ENCODE measurements around the gene SPINK2. TPM values are rescaled to one million over a fixed set of nuclear protein-coding genes. Genes with fewer than 3 reads are reported as not detected.

The SPINK2 gene
- polyA plus RNA-seq (2013, experiment 1 of 4): 2.1 TPM
- polyA plus RNA-seq (2013, experiment 2 of 4): 1.2 TPM
- 1.5 TPM for polyA plus RNA-seq (2013, experiment 3 of 4)
- 0.73 TPM for polyA plus RNA-seq (2013, experiment 4 of 4)

- peak within 1 kb of the TSS; percentile 47 for H3K4me3 ChIP-seq (ENCODE audit: insufficient read depth, low read depth, low read length)
- H3K9me3 ChIP-seq (ENCODE audit: control insufficient read depth, low read length): no peaks in the 10 kb centered on the region
- no peaks in the 10 kb centered on the region for H3K4me1 ChIP-seq (ENCODE audit: control insufficient read depth, insufficient read depth, low read length)
- H3K36me3 ChIP-seq (ENCODE audit: control insufficient read depth, insufficient read depth, low read length): no peaks in the 10 kb centered on the region
- 1 to 2% methylated on average over 55 to 56 of the region's 58 CpGs for WGBS, 2 experiments
- H3K27ac ChIP-seq (ENCODE audit: insufficient read depth, low read depth, low read length, poor library complexity, severe bottlenecking): no peak within 1 kb of the TSS
- H3K27me3 ChIP-seq (ENCODE audit: control insufficient read depth, insufficient read depth, low read length, poor library complexity, severe bottlenecking): peaks cover 27% of the 10 kb centered on the region
Measured at GRCh38 chr4:56821381-56822243, at the start of gene SPINK2. Gene SPINK2 (minus strand): TSS chr4:56821701. CDS start chr4:56821662, 39 bp downstream.

GRCh38 chr4:56870946-56871345 lies 49.4 kb upstream of the SPINK2 start:
- Histone ChIP-seq H3K27me3 (ENCODE audit: control insufficient read depth, insufficient read depth, low read length, poor library complexity, severe bottlenecking) (no peaks in the 10 kb centered on the region), H3K4me1 (ENCODE audit: control insufficient read depth, insufficient read depth, low read length) (peaks cover 21% of the 10 kb centered on the region), H3K27ac (ENCODE audit: insufficient read depth, low read depth, low read length, poor library complexity, severe bottlenecking) (peak overlapping the region; percentile 89), H3K9me3 (ENCODE audit: control insufficient read depth, low read length) (no peaks in the 10 kb centered on the region), H3K4me3 (ENCODE audit: insufficient read depth, low read depth, low read length) (no peak overlapping the region), H3K36me3 (ENCODE audit: control insufficient read depth, insufficient read depth, low read length) (no peaks in the 10 kb centered on the region)
- 83 to 84% methylated on average over 4 of the region's 4 CpGs for WGBS, 2 experiments

GRCh38 chr4:56863441-56864139 lies 42.1 kb upstream of the SPINK2 start:
- no peak overlapping the region for H3K4me3 ChIP-seq (ENCODE audit: insufficient read depth, low read depth, low read length)

GRCh38 chr4:56861360-56861759 lies 39.9 kb upstream of the SPINK2 start:
- Histone ChIP-seq H3K4me3 (ENCODE audit: insufficient read depth, low read depth, low read length) (no peak overlapping the region), H3K9me3 (ENCODE audit: control insufficient read depth, low read length) (no peaks in the 10 kb centered on the region), H3K27ac (ENCODE audit: insufficient read depth, low read depth, low read length, poor library complexity, severe bottlenecking) (no peak overlapping the region), H3K4me1 (ENCODE audit: control insufficient read depth, insufficient read depth, low read length) (no peaks in the 10 kb centered on the region), H3K27me3 (ENCODE audit: control insufficient read depth, insufficient read depth, low read length, poor library complexity, severe bottlenecking) (no peaks in the 10 kb centered on the region), H3K36me3 (ENCODE audit: control insufficient read depth, insufficient read depth, low read length) (no peaks in the 10 kb centered on the region)
- 26 to 44% methylated on average over 1 of the region's 1 CpG for WGBS, 2 experiments

More at GRCh38 chr4:56863441-56864139, 42.1 kb upstream of the SPINK2 start:
- H3K27me3 ChIP-seq (ENCODE audit: control insufficient read depth, insufficient read depth, low read length, poor library complexity, severe bottlenecking): no peaks in the 10 kb centered on the region
- H3K4me1 ChIP-seq (ENCODE audit: control insufficient read depth, insufficient read depth, low read length): no peaks in the 10 kb centered on the region
- no peak overlapping the region for H3K27ac ChIP-seq (ENCODE audit: insufficient read depth, low read depth, low read length, poor library complexity, severe bottlenecking)
- no peaks in the 10 kb centered on the region for H3K36me3 ChIP-seq (ENCODE audit: control insufficient read depth, insufficient read depth, low read length)
- no peaks in the 10 kb centered on the region for H3K9me3 ChIP-seq (ENCODE audit: control insufficient read depth, low read length)
- WGBS, 2 experiments: 93 to 94% methylated on average over 7 of the region's 7 CpGs

GRCh38 chr4:56860781-56861180 lies 39.3 kb upstream of the SPINK2 start:
- H3K4me1 ChIP-seq (ENCODE audit: control insufficient read depth, insufficient read depth, low read length): no peaks in the 10 kb centered on the region
- no peak overlapping the region for H3K4me3 ChIP-seq (ENCODE audit: insufficient read depth, low read depth, low read length)
- no peak overlapping the region for H3K27ac ChIP-seq (ENCODE audit: insufficient read depth, low read depth, low read length, poor library complexity, severe bottlenecking)
- WGBS, 2 experiments: 97 to 98% methylated on average over 3 of the region's 3 CpGs
- H3K36me3 ChIP-seq (ENCODE audit: control insufficient read depth, insufficient read depth, low read length): no peaks in the 10 kb centered on the region
- H3K9me3 ChIP-seq (ENCODE audit: control insufficient read depth, low read length): no peaks in the 10 kb centered on the region
- H3K27me3 ChIP-seq (ENCODE audit: control insufficient read depth, insufficient read depth, low read length, poor library complexity, severe bottlenecking): no peaks in the 10 kb centered on the region

- 65 to 72% methylated on average over 2 to 5 of the region's 5 CpGs for WGBS, 2 experiments
- H3K9me3 ChIP-seq (ENCODE audit: control insufficient read depth, low read length): no peaks in the 10 kb centered on the region
- no peaks in the 10 kb centered on the region for H3K27me3 ChIP-seq (ENCODE audit: control insufficient read depth, insufficient read depth, low read length, poor library complexity, severe bottlenecking)
- no peak overlapping the region for H3K27ac ChIP-seq (ENCODE audit: insufficient read depth, low read depth, low read length, poor library complexity, severe bottlenecking)
- H3K4me3 ChIP-seq (ENCODE audit: insufficient read depth, low read depth, low read length): no peak overlapping the region
- no peaks in the 10 kb centered on the region for H3K4me1 ChIP-seq (ENCODE audit: control insufficient read depth, insufficient read depth, low read length)
- H3K36me3 ChIP-seq (ENCODE audit: control insufficient read depth, insufficient read depth, low read length): no peaks in the 10 kb centered on the region
Measured at GRCh38 chr4:56859841-56860240, 38.3 kb upstream of the SPINK2 start.

- H3K9me3 ChIP-seq (ENCODE audit: control insufficient read depth, low read length): no peaks in the 10 kb centered on the region
- H3K27me3 ChIP-seq (ENCODE audit: control insufficient read depth, insufficient read depth, low read length, poor library complexity, severe bottlenecking): no peaks in the 10 kb centered on the region
- WGBS, 2 experiments: 92% methylated on average over 2 of the region's 2 CpGs
- no peak overlapping the region for H3K27ac ChIP-seq (ENCODE audit: insufficient read depth, low read depth, low read length, poor library complexity, severe bottlenecking)
- no peaks in the 10 kb centered on the region for H3K36me3 ChIP-seq (ENCODE audit: control insufficient read depth, insufficient read depth, low read length)
- no peak overlapping the region for H3K4me3 ChIP-seq (ENCODE audit: insufficient read depth, low read depth, low read length)
- H3K4me1 ChIP-seq (ENCODE audit: control insufficient read depth, insufficient read depth, low read length): no peaks in the 10 kb centered on the region
Measured at GRCh38 chr4:56857601-56858309, 36.3 kb upstream of the SPINK2 start.

- H3K4me3 ChIP-seq (ENCODE audit: insufficient read depth, low read depth, low read length): no peak overlapping the region
- H3K27ac ChIP-seq (ENCODE audit: insufficient read depth, low read depth, low read length, poor library complexity, severe bottlenecking): no peak overlapping the region
- WGBS, 2 experiments: 89% methylated on average over 5 of the region's 5 CpGs
- no peaks in the 10 kb centered on the region for H3K36me3 ChIP-seq (ENCODE audit: control insufficient read depth, insufficient read depth, low read length)
- no peaks in the 10 kb centered on the region for H3K27me3 ChIP-seq (ENCODE audit: control insufficient read depth, insufficient read depth, low read length, poor library complexity, severe bottlenecking)
- H3K4me1 ChIP-seq (ENCODE audit: control insufficient read depth, insufficient read depth, low read length): no peaks in the 10 kb centered on the region
- no peaks in the 10 kb centered on the region for H3K9me3 ChIP-seq (ENCODE audit: control insufficient read depth, low read length)
Measured at GRCh38 chr4:56856656-56857055, 35.2 kb upstream of the SPINK2 start.

GRCh38 chr4:56850910-56851309 lies 29.4 kb upstream of the SPINK2 start:
- Histone ChIP-seq H3K36me3 (ENCODE audit: control insufficient read depth, insufficient read depth, low read length) (no peaks in the 10 kb centered on the region), H3K4me3 (ENCODE audit: insufficient read depth, low read depth, low read length) (no peak overlapping the region), H3K4me1 (ENCODE audit: control insufficient read depth, insufficient read depth, low read length) (no peaks in the 10 kb centered on the region), H3K27me3 (ENCODE audit: control insufficient read depth, insufficient read depth, low read length, poor library complexity, severe bottlenecking) (no peaks in the 10 kb centered on the region), H3K27ac (ENCODE audit: insufficient read depth, low read depth, low read length, poor library complexity, severe bottlenecking) (no peak overlapping the region), H3K9me3 (ENCODE audit: control insufficient read depth, low read length) (no peaks in the 10 kb centered on the region)
- WGBS, 2 experiments: 88 to 94% methylated on average over 1 of the region's 1 CpG

All from ectodermal cell (in vitro differentiated cells).